GM13977 (cell line): ENCODE results near the gene CLIP3.

ENCODE experiments used
- DNase-seq: peaks from one replicate; pipeline ENCODE4 v3.0.0; 2012; ENCODE audit warnings: low spot score
- CTCF ChIP-seq: IDR thresholded peaks from 2 replicates; pipeline ENCODE4 v1.5.1; 2012; ENCODE audit warnings: mild to moderate bottlenecking, control low read depth; ENCODE audit not compliant: insufficient read depth; ENCODE audit errors: extremely low read depth, missing control alignments
- in situ Hi-C: fragments of 300-500 bp; cut with MboI; formaldehyde crosslinking; loops from one replicate; pipeline ENCODE4 v1.12.0; 2022; ENCODE audit warnings: low sequenced_read_pairs, low pct_unique_long_range_greater_than_20kb, mixed read lengths, inconsistent platforms; ENCODE audit not compliant: unreplicated experiment

Gene CLIP3

GRCh38 chr19:35993923-35994598, 38.6 kb downstream of the CLIP3 start:
- TF ChIP-seq CTCF = peak; percentile 30
- in situ Hi-C loops = no loop called here
- DNase-seq = no peak

- in situ Hi-C loops = no loop called here
- peak; percentile 68 for DNase-seq
- TF ChIP-seq CTCF = no peak
These were observed 39.5 kb downstream of the CLIP3 start for GRCh38 chr19:35992907-35993765.

- no peak for DNase-seq
- TF ChIP-seq CTCF = no peak
- in situ Hi-C loops = no loop called here
These were observed 40.8 kb downstream of the CLIP3 start for GRCh38 chr19:35991731-35992450.

- no peak for TF ChIP-seq CTCF
- in situ Hi-C loops = no loop called here
- no peak for DNase-seq
These were observed 41.6 kb downstream of the CLIP3 start for GRCh38 chr19:35990771-35991730.

GRCh38 chr19:35990156-35990555, 42.5 kb downstream of the CLIP3 start:
- DNase-seq = no peak
- in situ Hi-C loops = no loop called here
- no peak for TF ChIP-seq CTCF
